Duodenal mucosa (tissue), 2 donors: Measurements from ENCODE around the gene KRT72.

Experiments
- H3K27ac ChIP-seq: one replicate; pipeline ENCODE4 v1.7.0; 2013; ENCODE audit warnings: low read depth, low read length
- H3K27me3 ChIP-seq, 2 donors: one replicate each; pipeline ENCODE4 v1.7.0; 2013; ENCODE audit warnings: low read length in 2 of 2, control low read depth in 1 of 2; ENCODE audit not compliant: insufficient read depth in 2 of 2, control insufficient read depth in 1 of 2
- H3K36me3 ChIP-seq, 2 donors: one replicate each; pipeline ENCODE4 v1.7.0; 2013; ENCODE audit warnings: low read length in 2 of 2, control low read depth in 1 of 2; ENCODE audit not compliant: insufficient read depth in 2 of 2, control insufficient read depth in 1 of 2
- H3K4me1 ChIP-seq, 2 donors: one replicate each; pipeline ENCODE4 v1.7.0; 2013; ENCODE audit warnings: low read length in 2 of 2, control low read depth in 1 of 2; ENCODE audit not compliant: insufficient read depth in 2 of 2, control insufficient read depth in 1 of 2
- H3K4me3 ChIP-seq, 2 donors: one replicate each; pipeline ENCODE4 v1.7.0; 2013; ENCODE audit warnings: low read length in 2 of 2, low read depth in 1 of 2
- H3K9ac ChIP-seq, 2 donors: one replicate each; pipeline ENCODE4 v1.7.0; 2013; ENCODE audit warnings: low read length in 2 of 2, low read depth in 1 of 2
- H3K9me3 ChIP-seq, 2 donors: one replicate each; pipeline ENCODE4 v1.7.0; 2013; ENCODE audit warnings: low read length in 2 of 2, control low read depth in 1 of 2; ENCODE audit not compliant: control insufficient read depth in 1 of 2

The KRT72 gene

GRCh38 chr12:52600941-52601481, at the start of gene KRT72:
TSS of gene KRT72 (minus strand) at chr12:52601463. CDS start at chr12:52601452, 11 bp downstream.
- Histone ChIP-seq H3K4me1 (no peaks in the 10 kb centered on the region), H3K4me3 (no peak within 1 kb of the TSS), H3K27me3 (peaks cover 14 to 32% of the 10 kb centered on the region in 2 donors)

GRCh38 chr12:52650520-52651081, 49.3 kb upstream of the KRT72 start:
- H3K4me3 ChIP-seq: peak overlapping the region in 1 of 2 donors; percentile 41
- no peak overlapping the region for H3K27ac ChIP-seq

More at GRCh38 chr12:52600941-52601481, at the start of gene KRT72:
- no peaks in the 10 kb centered on the region for H3K36me3 ChIP-seq
- H3K9ac ChIP-seq: no peak within 1 kb of the TSS
- no peak within 1 kb of the TSS for H3K27ac ChIP-seq
- no peaks in the 10 kb centered on the region for H3K9me3 ChIP-seq

GRCh38 chr12:52649066-52649465, 47.8 kb upstream of the KRT72 start:
- Histone ChIP-seq H3K4me1 (peaks cover 57 to 60% of the 10 kb centered on the region in 2 donors), H3K27me3 (peaks cover 0 to 3% of the 10 kb centered on the region in 2 donors), H3K27ac (no peak overlapping the region), H3K4me3 (no peak overlapping the region), H3K9ac (no peak overlapping the region), H3K9me3 (no peaks in the 10 kb centered on the region), H3K36me3 (no peaks in the 10 kb centered on the region)

More at GRCh38 chr12:52650520-52651081, 49.3 kb upstream of the KRT72 start:
- Histone ChIP-seq H3K27me3 (peaks cover 0 to 3% of the 10 kb centered on the region in 2 donors), H3K4me1 (peaks cover 54 to 57% of the 10 kb centered on the region in 2 donors), H3K36me3 (no peaks in the 10 kb centered on the region), H3K9ac (peak overlapping the region in 1 of 2 donors; percentile 51), H3K9me3 (no peaks in the 10 kb centered on the region)

- Histone ChIP-seq H3K9ac (no peak overlapping the region), H3K9me3 (no peaks in the 10 kb centered on the region), H3K4me3 (no peak overlapping the region), H3K36me3 (no peaks in the 10 kb centered on the region), H3K4me1 (peaks cover 57 to 60% of the 10 kb centered on the region in 2 donors), H3K27me3 (peaks cover 0 to 3% of the 10 kb centered on the region in 2 donors), H3K27ac (no peak overlapping the region)
Measured at GRCh38 chr12:52648012-52648550, 46.8 kb upstream of the KRT72 start.

- H3K27ac ChIP-seq: no peak overlapping the region
- H3K4me1 ChIP-seq: peaks cover 57 to 60% of the 10 kb centered on the region in 2 donors
- H3K27me3 ChIP-seq: no peaks in the 10 kb centered on the region
- H3K9me3 ChIP-seq: no peaks in the 10 kb centered on the region
- H3K9ac ChIP-seq: no peak overlapping the region
- H3K36me3 ChIP-seq: no peaks in the 10 kb centered on the region
- no peak overlapping the region for H3K4me3 ChIP-seq
Measured at GRCh38 chr12:52647601-52648000, 46.3 kb upstream of the KRT72 start.

GRCh38 chr12:52646613-52647012, 45.4 kb upstream of the KRT72 start:
- H3K27me3 ChIP-seq: no peaks in the 10 kb centered on the region
- H3K9ac ChIP-seq: peak overlapping the region in 1 of 2 donors; percentile 28
- H3K4me1 ChIP-seq: peaks cover 57 to 60% of the 10 kb centered on the region in 2 donors
- H3K9me3 ChIP-seq: no peaks in the 10 kb centered on the region
- H3K27ac ChIP-seq: peak overlapping the region; percentile 12
- no peaks in the 10 kb centered on the region for H3K36me3 ChIP-seq
- no peak overlapping the region for H3K4me3 ChIP-seq

- peak overlapping the region; percentile 28 to 41 for H3K9ac ChIP-seq
Measured at GRCh38 chr12:52645982-52646381, 44.7 kb upstream of the KRT72 start.

GRCh38 chr12:52645120-52645761, 44.0 kb upstream of the KRT72 start:
- no peaks in the 10 kb centered on the region for H3K9me3 ChIP-seq
- peak overlapping the region; percentile 28 to 41 for H3K9ac ChIP-seq
- peaks cover 46 to 51% of the 10 kb centered on the region in 2 donors for H3K4me1 ChIP-seq
- H3K27ac ChIP-seq: peak overlapping the region; percentile 69
- H3K36me3 ChIP-seq: no peaks in the 10 kb centered on the region
- no peaks in the 10 kb centered on the region for H3K27me3 ChIP-seq
- H3K4me3 ChIP-seq: peak overlapping the region in 1 of 2 donors; percentile 1

More at GRCh38 chr12:52645982-52646381, 44.7 kb upstream of the KRT72 start:
- Histone ChIP-seq H3K4me1 (peaks cover 54 to 58% of the 10 kb centered on the region in 2 donors), H3K9me3 (no peaks in the 10 kb centered on the region), H3K27ac (peak overlapping the region; percentile 69), H3K4me3 (peak overlapping the region in 1 of 2 donors; percentile 1), H3K36me3 (no peaks in the 10 kb centered on the region), H3K27me3 (no peaks in the 10 kb centered on the region)

- Histone ChIP-seq H3K36me3 (no peaks in the 10 kb centered on the region), H3K9me3 (no peaks in the 10 kb centered on the region), H3K9ac (no peak overlapping the region), H3K27ac (no peak overlapping the region), H3K4me1 (peaks cover 40 to 45% of the 10 kb centered on the region in 2 donors), H3K4me3 (no peak overlapping the region), H3K27me3 (no peaks in the 10 kb centered on the region)
Measured at GRCh38 chr12:52644078-52644415, 42.8 kb upstream of the KRT72 start.
